Mucosa of descending colon (tissue), 3 donors: ENCODE measurements around the gene FGG. TPM values are rescaled to one million over a fixed set of nuclear protein-coding genes. Genes with fewer than 3 reads are reported as not detected.

Source experiments
- ATAC-seq: fragments of 200-7000 bp; cut with Tn5 transposase; one replicate; pipeline ENCODE4 v1.9.1; 2020; ENCODE audit warnings: mild to moderate bottlenecking, moderate library complexity
- DNase-seq, 3 donors: peaks; one replicate each; pipeline ENCODE4 v3.0.0-alpha.2; 2020
- H3K36me3 ChIP-seq: fragments of 200-600 bp; one replicate; pipeline ENCODE4 v1.8.0; 2021; ENCODE audit warnings: low read depth, mild to moderate bottlenecking
- H3K4me1 ChIP-seq: fragments of 200-600 bp; one replicate; pipeline ENCODE4 v1.8.0; 2021; ENCODE audit warnings: low read depth, mild to moderate bottlenecking
- H3K4me3 ChIP-seq: fragments of 200-600 bp; one replicate; pipeline ENCODE4 v1.8.0; 2021; ENCODE audit warnings: mild to moderate bottlenecking
- H3K9me3 ChIP-seq: fragments of 200-600 bp; one replicate; pipeline ENCODE4 v1.8.0; 2021; ENCODE audit warnings: mild to moderate bottlenecking
- CTCF ChIP-seq: fragments of 200-600 bp; IDR thresholded peaks from one replicate; pipeline ENCODE4 v1.8.0; 2022; ENCODE audit warnings: antibody characterized with exemption, mild to moderate bottlenecking
- intact Hi-C, 2 donors: fragments of 100-400 bp; cut with DNase I in 1 of 2; cut with micrococcal nuclease in 1 of 2; formaldehyde crosslinking; loops; one replicate each; pipeline versions ENCODE4 v1.11.0 to v1.11.1; 2022; cut with DNase I, micrococcal nuclease
- total RNA-seq, 3 donors: library from RNA; stranded (reverse); fragmentation: NEBNext Ultra II Directional in 2 of 3; extraction: Animal tissue kit (Norgen Biotek cat#: 25700) in 2 of 3; gene quantifications; one replicate each; pipeline versions ENCODE4 v1.2.1 to v1.2.4, GENCODE V29; 2021 to 2023
- donor health status: DM: no; HTN: no; CAD: no; lungs with moderate emphysema.
- donor health status: DM: no; HTN: no; CAD: no.
- donor health status: DM: no; HTN: yes; CAD: no.

The FGG gene
- total RNA-seq, 3 donors from 2014 or later: 0.69 TPM; not detected in 2

GRCh38 chr4:154584259-154584658 lies 28.2 kb downstream of the FGG start:
- Histone ChIP-seq H3K4me3 (no peak overlapping the region), H3K4me1 (no peaks in the 10 kb centered on the region), H3K36me3 (no peaks in the 10 kb centered on the region), H3K9me3 (no peaks in the 10 kb centered on the region)
- no peak for TF ChIP-seq CTCF
- no peak for DNase-seq
- intact Hi-C loops: no loop called here
- no peak for ATAC-seq

GRCh38 chr4:154583677-154584076 lies 28.8 kb downstream of the FGG start:
- Histone ChIP-seq H3K4me1 (no peaks in the 10 kb centered on the region), H3K4me3 (no peak overlapping the region), H3K9me3 (no peaks in the 10 kb centered on the region), H3K36me3 (no peaks in the 10 kb centered on the region)
- intact Hi-C loops: no loop called here
- DNase-seq: no peak
- no peak for TF ChIP-seq CTCF
- no peak for ATAC-seq

- DNase-seq (no peak), ATAC-seq (no peak)
- Histone ChIP-seq H3K4me1 (no peaks in the 10 kb centered on the region), H3K9me3 (no peaks in the 10 kb centered on the region), H3K36me3 (no peaks in the 10 kb centered on the region), H3K4me3 (no peak overlapping the region)
- TF ChIP-seq CTCF: no peak
- intact Hi-C loops: no loop called here
Measured at GRCh38 chr4:154583230-154583629, 29.2 kb downstream of the FGG start.

- Histone ChIP-seq H3K4me3 (no peak overlapping the region), H3K9me3 (no peaks in the 10 kb centered on the region), H3K36me3 (no peaks in the 10 kb centered on the region), H3K4me1 (no peaks in the 10 kb centered on the region)
- no peak for TF ChIP-seq CTCF
- no peak for DNase-seq
- ATAC-seq: no peak
- intact Hi-C loops: no loop called here
Measured at GRCh38 chr4:154582723-154583122, 29.7 kb downstream of the FGG start.

- ATAC-seq (no peak), DNase-seq (no peak)
- no peak for TF ChIP-seq CTCF
- H3K4me1 ChIP-seq: no peaks in the 10 kb centered on the region
- no peak overlapping the region for H3K4me3 ChIP-seq
- intact Hi-C loops: no loop called here
- H3K36me3 ChIP-seq: no peaks in the 10 kb centered on the region
- H3K9me3 ChIP-seq: no peaks in the 10 kb centered on the region
Measured at GRCh38 chr4:154579927-154580326, 32.5 kb downstream of the FGG start.

- ATAC-seq: no peak
Measured at GRCh38 chr4:154578919-154579318, 33.5 kb downstream of the FGG start.

More at GRCh38 chr4:154578919-154579318, 33.5 kb downstream of the FGG start:
- no peak for TF ChIP-seq CTCF
- H3K9me3 ChIP-seq: no peaks in the 10 kb centered on the region
- no peaks in the 10 kb centered on the region for H3K4me1 ChIP-seq
- no peaks in the 10 kb centered on the region for H3K36me3 ChIP-seq
- no peak overlapping the region for H3K4me3 ChIP-seq
- intact Hi-C loops: no loop called here
- DNase-seq: no peak
